M059J (cell line): ENCODE measurements around the gene KIAA1328. TPM values are rescaled to one million over a fixed set of nuclear protein-coding genes. Genes with fewer than 3 reads are reported as not detected.

Experiments used
- DNase-seq: peaks from one replicate; pipeline ENCODE4 v3.0.0-alpha.2; 2012; ENCODE audit warnings: low read depth
- total RNA-seq: library from RNA; depleted of rRNA; stranded (reverse); fragments of >200 nt; shearing (Covaris generic); gene quantifications from 2 replicates; pipeline ENCODE4 v1.2.3, GENCODE V29; 2014

The KIAA1328 gene
- total RNA-seq, 1 experiment from 2014 or later, result 7.4 TPM

- no peak for DNase-seq
These were observed 122.0 kb downstream of the KIAA1328 start for GRCh38 chr18:36950960-36951359.

- DNase-seq, result no peak
These were observed 124.1 kb downstream of the KIAA1328 start for GRCh38 chr18:36953047-36953446.

DNA sequence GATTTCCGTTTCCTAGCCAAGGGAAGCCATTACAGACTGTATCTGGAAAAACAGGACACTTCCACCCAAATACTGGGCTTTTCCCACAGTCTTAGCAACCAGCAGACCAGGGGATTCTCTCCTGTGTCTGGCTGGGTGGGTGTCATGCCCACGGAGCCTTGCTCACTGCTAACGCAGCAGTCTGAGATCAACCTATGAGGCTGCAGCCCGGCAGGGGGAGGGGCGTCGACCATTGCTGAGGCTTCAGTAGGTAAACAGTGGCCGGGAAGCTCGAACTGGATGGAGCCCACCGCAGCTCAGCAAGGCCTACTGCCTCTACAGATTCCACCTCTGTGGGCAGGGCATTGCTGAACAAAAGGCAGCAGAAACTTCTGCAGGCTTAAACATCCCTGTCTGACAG is 131.1 kb downstream of the KIAA1328 start:
- DNase-seq, result no peak

- DNase-seq, result no peak
These were observed 134.5 kb downstream of the KIAA1328 start for GRCh38 chr18:36963464-36963863.

GRCh38 chr18:36974686-36975085 is 145.8 kb downstream of the KIAA1328 start:
- DNase-seq, result no peak

GRCh38 chr18:36977121-36977520 is 148.2 kb downstream of the KIAA1328 start:
- no peak for DNase-seq

DNA sequence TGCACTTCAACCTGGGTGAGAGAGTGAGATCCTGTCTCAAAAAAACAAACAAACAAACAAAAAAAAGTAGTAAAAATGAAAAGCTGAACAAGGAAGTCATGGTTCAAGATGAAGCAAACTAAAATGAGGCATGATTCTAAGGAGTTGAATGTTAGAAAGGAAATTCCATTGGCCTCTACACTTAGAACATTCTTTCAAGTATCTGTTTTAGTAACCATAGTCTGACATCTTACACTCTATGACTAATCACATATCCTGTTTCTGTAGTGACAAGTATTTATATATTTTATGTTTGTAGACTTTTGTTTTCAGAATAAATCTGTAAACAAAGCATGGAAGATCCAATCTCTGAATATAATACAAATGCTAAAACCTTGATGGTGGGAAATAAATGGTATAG is 164.1 kb downstream of the KIAA1328 start:
- DNase-seq, result peak; percentile 40

- no peak for DNase-seq
These were observed 177.8 kb downstream of the KIAA1328 start for GRCh38 chr18:37006742-37007141.

DNA sequence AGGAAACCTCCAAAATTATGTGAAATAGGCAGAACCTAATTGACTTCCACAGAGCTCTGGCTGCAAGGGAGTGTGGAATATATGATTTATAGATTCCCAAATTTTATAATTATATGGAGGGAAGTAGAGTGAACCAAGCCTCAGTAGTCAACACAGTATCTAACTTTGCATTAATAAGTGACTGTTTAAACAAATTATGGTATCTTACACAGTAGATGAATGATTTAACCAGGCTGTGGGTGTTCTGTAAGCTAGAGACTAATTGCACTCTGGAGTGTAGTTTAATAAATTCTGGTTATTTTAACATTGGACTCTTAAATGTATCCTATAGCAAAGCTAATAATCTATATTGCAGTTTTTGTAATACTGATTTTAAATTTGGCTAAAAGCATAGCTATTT is 183.5 kb downstream of the KIAA1328 start:
- DNase-seq, result no peak

DNA sequence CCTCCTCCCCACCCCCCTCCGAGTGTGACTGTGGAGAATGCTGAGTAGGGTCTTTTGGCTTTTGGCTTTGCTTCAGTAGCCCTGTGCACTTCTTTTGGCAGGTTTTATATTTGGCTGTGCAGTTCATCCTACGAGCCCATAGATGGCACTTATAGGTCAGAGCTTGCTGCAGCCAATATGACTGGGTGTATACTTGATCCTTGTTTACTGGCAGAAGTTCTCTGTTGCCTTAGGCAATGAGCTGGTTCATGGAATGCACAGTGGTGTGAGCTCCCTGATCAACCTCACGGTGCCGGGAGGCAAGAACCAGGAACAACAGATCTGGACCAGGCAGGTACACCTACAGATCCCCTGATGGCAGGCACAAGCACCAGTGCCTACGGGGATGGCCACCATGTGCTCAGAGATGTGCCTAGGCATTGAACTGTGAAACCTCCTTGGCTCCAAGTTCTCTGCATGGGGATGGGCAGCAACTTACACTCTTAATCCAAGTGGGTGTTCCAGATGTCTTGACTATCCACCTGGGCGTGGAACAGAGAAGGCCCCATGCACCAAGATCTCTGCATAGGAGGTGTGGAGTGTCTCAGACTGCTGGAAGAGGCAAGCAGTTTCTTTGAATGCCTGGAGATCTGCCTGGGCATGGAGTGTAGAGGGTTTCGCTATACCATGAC is 190.4 kb downstream of the KIAA1328 start:
- peak; percentile 43 for DNase-seq

GRCh38 chr18:37033419-37033818 is 204.5 kb downstream of the KIAA1328 start:
- DNase-seq, result no peak

DNA sequence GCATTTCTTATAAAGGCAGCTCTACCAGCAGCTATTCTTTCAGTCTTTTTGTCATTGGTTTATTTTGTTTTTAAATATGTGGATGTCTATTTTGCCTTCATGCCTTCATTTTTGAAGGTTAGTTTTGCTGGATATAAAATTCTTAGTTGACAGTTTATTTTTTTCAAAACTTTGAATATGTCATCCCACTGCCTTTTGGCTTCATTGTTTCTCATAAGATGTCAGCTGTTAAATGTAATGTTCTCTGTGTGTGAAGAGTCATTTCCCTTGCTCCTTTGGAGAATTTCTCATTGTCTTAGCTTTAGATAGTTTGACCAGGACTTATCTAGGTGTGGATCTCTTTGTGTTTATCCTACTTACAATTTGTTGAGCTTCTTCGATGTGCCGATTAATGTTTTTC is 213.5 kb downstream of the KIAA1328 start:
- no peak for DNase-seq

DNA sequence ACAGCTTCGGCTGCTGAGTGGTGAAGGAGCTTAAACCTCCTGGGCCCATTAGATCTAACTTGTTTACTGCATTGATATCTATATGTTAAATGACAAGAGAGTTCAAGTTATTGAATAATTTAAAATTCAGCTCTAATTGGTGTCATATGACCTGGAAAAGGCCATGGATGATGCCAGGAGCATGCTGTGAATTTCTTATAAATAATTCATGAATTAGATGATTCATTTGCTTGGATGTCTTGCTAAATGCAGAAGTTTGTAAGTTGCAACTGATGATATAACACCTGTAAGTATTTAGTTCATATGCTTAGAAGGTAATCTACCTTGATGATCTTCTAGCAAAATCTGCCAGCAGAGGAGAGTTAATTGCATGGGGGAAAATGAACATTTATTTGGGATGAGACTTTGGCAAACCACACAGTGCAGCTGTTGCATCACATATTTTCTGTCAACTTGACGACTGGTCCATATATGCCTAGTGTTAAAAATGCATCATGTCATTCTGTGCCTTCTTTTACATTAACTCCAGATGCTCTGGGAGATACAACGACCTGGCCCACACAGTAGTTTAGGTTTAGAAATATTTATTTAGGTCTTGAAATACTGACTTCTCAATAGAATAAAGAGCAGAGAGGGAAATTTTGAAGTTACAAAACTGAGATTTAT is 226.3 kb downstream of the KIAA1328 start:
- peak; percentile 3 for DNase-seq

GRCh38 chr18:37064187-37064586 is 235.3 kb downstream of the KIAA1328 start:
- no peak for DNase-seq

GRCh38 chr18:37065254-37065653 is 236.3 kb downstream of the KIAA1328 start:
- DNase-seq, result no peak

DNA sequence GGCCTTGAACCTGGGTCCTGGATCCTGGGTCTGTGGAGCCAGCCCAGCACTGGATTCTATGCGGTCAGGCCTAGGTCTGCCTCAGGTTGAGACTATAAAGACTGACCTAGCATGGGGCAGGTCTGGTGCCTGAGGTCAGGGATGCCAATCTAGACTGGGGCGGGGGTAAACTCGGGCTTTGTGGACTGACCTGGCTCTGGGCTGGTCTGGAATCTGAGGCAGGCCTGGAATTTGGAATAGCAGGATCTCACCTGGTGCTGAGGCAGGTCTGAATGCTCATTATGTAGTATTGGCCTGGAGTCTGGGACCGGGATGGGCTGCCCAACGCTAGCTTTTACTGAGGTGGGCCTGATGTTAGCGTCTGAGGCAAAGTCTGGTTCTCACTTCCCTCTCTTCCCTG is 256.0 kb downstream of the KIAA1328 start:
- DNase-seq, result no peak

DNA sequence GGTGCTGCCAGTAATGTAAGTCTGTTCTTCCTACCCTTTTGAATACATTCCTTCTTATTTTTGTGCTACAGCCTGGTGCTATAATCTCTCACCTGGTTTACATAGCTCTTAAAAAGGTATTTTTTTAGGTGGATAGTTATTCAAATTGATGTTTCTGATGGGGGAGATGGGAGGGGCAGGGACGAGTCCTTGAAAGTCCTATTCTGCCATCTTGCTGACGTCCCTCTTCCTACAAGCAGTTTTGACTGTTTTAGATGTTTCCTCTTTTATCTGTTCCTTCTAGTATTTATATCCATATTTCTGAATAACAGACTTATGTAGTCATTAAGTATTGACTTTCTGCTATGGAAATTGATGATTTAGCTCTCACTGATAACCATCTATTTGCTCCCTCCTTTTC is 256.4 kb downstream of the KIAA1328 start:
- no peak for DNase-seq

DNA sequence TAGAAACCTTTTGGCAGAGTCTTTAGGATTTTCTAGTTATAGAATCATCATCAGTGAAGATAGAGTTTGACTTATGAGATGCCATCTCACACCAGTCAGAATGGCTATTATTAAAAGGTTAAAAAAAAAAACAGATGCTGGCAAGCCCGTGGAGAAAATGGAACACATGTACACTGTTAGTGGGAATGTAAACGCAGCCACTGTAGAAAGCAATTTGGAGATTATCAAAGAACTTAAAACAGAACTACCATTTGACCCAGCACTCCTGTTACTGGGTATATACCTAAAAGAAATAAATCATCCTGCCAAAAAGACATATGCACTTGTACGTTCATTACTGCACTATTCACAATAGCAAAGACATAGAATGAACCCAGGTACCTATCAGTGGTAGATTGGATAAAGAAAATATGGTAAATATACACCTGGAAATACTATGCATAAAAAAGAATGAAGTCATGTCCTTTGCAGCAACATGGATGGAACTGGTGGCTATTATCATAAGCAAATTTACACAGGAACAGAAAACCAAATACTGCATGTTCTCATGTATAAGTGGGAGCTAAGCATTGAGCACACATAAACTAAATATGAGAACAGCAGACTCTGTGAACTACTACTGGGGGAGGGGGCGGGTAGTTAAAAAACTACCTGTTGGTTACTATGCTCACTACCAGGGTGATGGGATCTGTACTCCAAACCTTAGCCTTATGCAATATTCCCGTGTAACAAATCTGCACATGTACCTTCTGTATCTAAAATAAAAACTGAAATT is 279.0 kb downstream of the KIAA1328 start:
- no peak for DNase-seq

DNA sequence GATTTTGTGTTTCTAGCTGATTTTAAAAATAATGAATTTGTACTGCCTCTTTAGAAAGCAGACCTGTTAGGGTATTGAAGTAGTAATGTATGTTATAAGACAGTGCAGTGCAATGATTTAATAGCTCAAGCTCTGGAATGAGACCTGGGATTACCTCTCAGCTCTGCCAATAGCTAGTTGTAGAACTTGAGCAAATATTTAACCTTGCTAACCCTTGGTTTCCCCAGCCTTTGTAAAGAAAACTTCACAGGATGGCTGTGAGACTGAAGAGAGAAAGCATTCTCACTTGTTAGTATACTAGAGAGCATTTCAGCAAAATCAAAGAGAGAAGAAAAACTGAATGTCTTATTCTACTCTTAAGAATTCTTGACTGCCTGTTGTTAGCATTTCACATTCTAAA is 293.9 kb downstream of the KIAA1328 start:
- DNase-seq, result no peak

DNA sequence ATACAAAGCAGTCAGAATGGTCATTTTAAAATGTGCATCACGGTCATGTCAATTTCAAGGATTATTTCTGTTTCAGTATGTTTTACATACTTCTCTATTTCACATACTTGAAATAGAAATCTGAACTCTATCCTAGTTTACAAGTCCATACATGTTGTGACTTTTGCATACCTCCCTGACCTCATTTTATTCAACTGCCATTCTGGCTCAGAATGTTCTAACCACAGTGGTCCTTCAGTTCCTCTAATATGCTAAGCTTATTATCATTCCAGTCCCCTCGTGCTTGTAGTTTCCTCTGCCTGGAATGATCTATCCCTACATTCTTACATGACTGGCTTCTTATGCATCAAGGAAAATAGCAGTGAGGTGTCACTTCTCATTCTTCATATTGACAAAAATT is 295.6 kb downstream of the KIAA1328 start:
- DNase-seq, result no peak

GRCh38 chr18:37135177-37135576 is 306.2 kb downstream of the KIAA1328 start:
- DNase-seq, result no peak

DNA sequence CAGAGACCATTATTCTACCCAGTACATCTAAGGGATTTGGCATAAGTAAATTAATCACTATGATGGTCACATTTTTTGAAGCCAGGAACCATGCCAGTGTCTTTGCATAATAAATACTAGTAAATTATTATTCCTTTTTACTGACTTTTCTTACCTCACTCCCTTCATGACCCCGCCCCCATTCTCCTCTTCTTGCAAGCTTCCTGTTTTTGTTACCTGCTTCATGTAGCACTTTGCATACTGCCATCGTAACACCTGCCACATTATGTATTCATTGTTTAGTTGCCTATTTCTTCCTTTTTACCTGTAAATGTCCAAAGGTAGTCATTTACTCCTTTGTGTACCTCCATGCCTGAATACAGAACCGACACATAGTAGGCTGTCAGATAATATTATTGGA is 309.5 kb downstream of the KIAA1328 start:
- no peak for DNase-seq

- no peak for DNase-seq
These were observed 310.9 kb downstream of the KIAA1328 start for GRCh38 chr18:37139876-37140275.
